HG03571 (cell line): ENCODE measurements around the gene UTS2B.

Experiments used
- ATAC-seq: cut with Tn5 transposase; IDR thresholded peaks from one replicate; pipeline ENCODE4 v1.9.1; 2021; ENCODE audit not compliant: unreplicated experiment

The UTS2B gene

DNA sequence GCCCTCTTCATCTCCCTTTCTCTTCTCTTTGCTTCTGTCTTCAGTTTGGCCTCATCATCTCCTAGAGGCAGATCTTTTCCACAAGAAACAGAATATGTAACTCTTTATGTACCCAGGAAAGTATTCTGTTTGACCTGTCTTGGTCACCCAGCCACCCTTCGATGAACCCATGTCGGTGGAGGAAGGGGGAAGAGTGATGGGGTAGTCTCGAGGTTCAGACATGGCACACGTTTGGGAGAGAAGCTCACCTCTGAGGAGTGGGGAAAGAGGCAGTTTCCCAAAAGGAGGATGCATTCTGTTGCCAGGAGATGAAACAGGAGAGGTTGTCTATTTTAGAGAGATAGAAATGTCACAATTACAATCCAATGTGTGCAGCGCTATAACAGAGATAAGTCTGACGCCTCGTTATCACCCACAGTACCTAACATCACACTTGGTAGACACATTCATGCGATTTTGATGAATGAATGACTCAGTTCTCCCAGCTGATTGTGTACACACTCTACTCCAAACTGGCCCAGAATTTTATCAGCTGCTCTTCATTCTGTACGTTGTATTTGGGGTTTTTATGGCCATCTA lies 1.9 kb downstream of the UTS2B start:
- ATAC-seq, result no peak

DNA sequence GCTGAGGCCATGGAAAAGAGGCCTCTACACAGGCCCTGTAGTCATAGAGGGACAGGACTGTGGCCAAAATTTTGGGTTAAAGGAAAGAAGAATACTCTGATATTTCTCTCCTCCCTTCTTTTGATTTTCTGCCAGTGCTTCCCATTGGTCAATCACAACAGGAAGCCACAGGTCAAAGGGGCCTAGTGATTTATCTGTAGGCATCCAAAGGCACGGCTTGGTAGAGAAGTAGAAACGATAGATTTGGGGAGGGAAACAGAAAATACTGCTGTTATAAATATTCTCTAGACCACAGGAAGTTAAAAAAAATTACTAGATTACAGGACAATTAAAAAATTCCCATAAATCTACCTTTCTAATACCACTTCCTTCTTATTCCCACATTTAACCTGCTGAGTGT lies 2.8 kb downstream of the UTS2B start:
- no peak for ATAC-seq

DNA sequence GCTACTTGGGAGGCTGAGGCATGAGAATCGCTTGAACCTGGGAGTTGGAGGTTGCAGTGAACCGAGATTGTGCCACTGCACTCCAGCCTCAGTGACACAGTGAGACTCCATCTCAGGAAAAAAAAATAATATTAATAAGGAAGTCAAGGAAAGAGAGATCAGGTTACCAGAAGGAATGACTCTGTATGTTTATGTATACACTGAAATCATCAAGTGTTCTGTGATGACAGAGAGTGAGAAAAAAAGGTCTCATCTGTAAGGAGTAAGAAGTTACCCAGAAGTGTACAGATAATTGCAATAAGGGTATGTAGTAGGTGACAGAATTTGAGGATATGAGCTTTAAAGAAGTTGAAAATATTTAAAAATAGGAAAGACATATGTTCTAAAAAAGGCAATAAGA lies 5.4 kb downstream of the UTS2B start:
- no peak for ATAC-seq

DNA sequence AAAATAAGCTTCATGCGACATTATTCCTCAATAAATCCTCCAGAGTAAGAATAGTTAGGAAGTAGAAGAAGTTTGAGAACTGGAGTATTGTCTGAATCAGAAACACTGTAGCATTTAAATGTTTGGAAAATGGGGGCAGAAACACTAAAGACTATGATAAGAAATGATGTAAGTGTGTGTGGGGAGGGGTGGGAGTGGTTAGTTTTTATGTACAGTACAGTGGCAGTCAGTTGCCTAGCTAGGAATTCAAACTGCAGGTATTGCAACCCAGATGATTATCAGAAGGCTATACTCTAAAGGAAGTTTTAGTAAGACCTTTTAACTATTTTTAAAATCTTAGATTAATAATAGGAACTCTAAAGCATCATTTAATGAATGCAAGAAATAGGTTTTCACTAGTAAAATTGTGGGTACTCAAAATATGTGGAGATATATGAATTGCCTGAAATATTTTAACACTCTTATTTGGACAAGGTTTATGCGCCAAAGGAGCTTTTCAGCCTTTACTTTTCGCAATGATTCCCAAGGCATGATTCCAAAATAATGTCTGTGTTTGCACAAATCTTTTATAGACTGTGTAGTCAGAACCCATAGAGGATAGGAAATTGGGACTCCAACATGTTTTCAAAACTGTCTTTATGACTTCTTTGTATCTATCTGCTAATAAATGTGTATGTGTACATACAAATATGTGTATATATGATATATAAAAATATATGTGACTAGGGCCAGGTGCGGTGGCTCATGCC lies 9.1 kb downstream of the UTS2B start:
- no peak for ATAC-seq

DNA sequence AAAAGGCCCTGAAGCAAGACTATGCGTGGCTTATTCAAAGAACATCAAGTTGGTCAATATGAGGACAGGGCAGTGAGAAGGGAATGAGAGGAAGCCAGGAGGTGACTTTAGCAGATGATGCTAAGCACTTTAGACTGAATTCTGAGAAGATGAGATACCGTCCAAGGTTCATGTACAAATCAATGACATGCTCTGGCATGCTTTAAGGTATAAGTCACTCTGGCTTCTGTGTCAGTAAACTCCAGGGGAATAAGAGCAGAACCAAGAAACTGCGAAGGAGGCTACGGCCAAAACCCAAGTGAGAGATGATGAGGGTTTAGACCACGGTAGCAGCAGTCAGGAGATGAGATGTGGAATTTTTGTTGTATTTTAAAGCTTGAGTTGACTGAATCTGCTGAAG lies 10.0 kb downstream of the UTS2B start:
- no peak for ATAC-seq

DNA sequence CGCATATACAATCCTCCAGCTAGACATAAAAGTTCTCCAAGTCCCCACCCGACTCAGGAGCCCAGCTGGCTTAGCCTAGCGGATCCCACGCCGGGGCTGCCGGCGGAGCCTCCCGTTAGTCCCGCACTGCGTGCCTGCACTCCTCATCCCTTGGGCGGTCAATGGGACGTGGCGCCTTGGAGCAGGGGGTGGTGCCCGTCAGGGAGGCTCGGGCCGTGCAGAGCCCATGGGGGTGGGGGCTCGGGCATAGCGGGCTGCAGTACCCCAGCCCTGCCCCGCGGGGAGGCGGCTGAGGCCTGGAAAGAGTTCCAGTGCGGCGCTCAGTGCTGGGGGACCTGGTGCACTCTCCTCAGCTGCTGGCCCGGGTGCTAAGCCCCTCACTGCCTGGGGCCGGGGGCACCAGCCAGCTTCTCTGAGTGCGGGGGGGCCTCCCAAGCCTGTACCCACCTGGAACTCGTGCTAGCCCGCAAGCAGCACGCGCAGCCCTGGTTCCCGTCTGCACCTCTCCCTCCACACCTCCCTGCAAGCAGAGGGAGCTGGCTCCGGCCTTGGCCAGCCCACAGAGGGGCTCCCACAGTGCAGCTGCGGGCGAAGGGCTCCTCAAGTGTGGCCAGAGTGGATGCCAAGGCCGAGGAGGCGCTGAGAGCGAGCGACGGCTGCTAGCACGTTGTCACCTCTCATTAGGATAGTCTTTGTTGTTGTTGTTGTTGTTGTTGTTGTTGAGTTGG lies 13.3 kb downstream of the UTS2B start:
- no peak for ATAC-seq

DNA sequence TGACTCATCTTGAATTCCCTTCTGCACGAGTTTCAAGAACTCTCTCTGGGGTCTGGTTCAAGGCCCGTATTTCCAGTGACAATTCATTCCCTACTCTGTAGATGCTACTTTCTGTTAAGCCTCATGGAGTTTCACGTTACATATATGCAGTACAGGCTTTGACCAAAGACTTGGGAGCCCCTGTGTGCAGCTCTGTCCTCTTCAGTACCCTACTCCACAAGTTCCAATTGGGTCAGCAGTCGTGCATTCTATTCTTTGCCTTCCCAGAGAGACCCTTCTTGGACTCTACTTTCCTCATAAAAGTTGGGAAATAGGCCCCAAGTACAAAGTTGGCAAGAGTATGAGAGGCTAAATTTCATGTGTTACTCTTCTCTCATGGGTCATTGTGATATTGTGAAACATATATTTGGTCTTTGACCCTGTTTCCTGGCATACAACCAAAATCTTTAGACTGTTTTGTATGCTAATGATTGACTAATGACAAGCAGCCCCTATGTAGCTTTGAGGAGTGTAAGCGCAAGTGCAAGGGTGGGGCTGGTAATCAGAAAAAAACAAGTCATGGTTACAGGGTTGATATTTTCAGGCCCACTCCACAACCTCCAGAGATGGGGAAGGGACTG lies 16.1 kb downstream of the UTS2B start:
- ATAC-seq, result no peak

DNA sequence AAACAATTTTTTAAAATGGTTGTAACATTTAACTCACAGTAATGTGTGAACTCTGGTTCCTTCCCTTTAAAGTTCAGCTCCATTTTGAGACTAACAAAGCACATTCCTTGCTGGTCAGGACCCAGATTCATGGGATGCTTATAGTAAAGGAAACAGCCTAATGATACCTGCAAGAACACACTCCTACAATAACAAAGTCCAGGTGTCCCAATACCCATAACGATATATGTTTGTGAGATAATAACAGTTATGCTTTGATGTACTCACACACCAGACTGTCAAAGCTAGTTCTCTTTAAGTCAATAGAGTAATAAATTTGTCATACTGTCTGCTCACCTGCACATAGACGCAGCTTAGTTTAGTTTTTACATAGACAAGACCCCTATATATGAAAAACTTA lies 17.0 kb downstream of the UTS2B start:
- ATAC-seq, result no peak

DNA sequence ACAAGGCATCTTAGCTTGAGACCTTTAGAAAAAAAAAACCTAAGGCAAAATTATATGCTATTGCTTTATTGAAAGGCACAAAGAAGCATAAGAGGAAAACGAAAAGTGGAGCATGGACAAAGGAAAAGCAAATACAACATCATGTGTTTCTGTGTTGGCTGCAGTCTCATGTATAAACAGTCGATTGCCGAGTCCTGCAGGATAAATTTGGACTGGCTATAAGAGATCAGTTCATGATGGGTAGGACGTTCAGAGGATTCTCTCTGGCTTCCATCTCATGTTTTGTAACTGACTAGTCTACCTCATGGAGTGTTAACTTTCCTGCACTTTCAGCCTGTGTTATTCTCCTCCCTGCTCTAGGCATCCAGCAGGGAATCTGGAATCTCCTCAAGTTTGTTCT lies 23.0 kb downstream of the UTS2B start:
- ATAC-seq, result no peak

DNA sequence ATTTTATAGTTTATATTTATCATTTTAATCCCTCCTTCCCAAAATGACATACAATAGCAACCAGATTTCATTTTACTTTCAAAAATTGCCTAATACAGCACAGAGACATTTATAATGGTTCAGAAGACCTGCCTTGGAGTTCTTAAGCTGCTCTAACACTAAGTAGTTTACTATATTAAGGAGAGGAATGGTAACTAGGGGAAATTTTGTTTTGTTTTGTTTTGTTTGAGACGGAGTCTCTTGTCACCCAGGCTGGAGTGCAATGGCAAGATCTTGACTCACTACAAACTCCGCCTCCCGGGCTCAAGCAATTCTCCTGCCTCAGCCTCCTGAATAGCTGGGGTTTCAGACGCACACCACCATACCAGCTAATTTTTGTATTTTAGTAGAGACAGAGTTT lies 23.9 kb downstream of the UTS2B start:
- ATAC-seq, result no peak

DNA sequence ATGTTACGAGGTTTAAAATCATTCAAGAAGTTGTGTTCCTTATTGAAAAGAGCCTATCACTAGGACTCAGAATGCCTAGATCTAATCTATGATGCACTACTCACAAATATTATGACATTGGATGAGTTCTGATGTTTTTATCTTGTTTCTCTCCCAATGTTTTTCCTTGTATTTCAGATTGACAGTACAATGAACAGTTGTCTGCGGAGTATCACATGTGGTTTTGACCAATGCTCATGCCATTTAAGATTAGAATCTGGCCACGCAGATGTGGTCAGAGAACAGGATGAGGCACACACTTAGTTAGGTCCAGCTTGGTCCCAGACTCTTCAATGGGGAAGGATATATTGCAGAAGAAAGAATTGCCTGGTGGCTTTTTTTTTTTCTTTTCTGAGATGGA lies 26.7 kb downstream of the UTS2B start:
- no peak for ATAC-seq

DNA sequence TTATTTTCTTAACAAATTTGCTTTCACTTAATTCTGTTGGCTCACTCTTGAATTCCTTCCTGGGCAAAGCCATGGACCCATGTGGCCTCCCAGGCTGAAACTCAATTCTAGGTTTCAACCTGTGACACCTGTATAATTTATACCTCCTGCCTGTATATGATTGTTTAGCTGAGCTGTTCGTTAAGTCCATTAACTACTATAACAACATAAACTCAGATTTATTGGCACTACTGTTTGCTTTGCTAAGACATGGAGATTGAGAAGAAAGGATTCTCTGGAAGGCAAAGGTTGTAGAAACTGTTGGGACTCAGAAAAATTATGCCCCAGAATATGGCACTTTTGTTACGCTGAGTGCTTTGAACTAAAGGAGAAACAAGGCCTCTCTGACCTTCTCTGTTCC lies 27.9 kb downstream of the UTS2B start:
- ATAC-seq, result no peak

DNA sequence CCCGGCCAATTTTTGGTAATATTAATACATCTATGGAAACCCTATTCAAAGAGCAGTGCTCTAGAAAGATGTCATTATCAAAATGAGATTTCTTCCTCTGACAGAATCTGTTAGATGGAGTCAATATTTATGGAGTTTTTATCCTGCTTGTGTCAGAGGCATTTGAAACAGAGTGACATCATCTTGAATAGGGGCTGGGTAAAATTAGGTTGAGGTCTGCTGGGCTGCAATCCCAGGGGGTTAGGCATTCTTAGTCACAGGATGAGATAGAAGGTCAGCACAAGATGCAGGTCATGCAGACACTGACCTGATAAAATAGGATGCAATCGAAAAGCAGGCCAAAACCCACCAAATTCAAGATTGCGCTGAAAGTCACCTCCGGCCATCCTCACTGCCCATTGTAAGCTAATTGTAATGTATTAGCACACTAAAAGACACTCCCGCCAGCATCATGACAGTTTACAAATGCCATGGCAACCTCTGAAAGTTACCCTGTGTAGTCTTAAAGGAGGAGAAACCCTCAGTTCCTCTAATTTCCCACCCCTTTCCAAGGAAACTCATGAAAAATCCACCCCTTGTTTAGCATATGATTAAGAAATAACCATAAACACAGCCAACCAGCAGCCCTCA lies 28.4 kb downstream of the UTS2B start:
- no peak for ATAC-seq

DNA sequence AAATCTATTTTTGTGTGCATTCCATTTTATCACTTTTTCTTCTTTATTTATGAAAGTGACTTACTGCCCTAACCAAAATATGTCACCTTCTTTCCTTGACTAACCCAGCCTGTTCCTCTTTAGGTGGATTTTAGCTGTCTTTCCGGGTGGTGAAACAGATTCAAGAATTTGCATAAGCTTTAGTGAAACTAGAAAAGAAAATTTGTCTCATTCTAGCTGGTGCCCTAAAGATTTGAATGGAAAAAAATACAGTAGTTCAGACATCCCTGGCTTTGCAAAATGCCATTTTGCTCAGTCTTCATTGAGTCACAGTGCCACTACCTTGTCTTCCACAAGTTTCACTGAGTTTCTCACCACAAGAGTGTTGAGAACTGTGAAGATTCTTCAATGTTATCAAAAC lies 29.3 kb downstream of the UTS2B start:
- ATAC-seq, result peak; percentile 67

DNA sequence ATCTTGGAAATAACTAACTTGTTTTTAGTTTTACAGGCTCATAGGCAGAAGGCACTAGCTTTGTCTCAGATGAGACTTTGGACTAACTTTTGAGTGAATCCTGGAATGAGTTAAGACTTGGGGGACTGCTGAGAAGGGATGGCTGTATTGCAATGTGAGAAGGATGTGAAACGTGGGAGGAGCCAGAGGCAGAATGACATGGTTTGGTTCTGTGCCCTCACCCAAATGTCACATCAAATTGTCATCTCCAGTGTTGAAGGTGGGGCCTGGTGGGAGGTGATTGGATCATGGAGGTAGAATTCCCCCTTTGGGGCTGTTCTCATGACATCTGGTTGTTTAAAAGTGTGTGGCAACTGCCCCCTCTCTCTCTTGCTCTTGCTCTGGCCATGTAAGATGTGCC lies 29.9 kb downstream of the UTS2B start:
- no peak for ATAC-seq

DNA sequence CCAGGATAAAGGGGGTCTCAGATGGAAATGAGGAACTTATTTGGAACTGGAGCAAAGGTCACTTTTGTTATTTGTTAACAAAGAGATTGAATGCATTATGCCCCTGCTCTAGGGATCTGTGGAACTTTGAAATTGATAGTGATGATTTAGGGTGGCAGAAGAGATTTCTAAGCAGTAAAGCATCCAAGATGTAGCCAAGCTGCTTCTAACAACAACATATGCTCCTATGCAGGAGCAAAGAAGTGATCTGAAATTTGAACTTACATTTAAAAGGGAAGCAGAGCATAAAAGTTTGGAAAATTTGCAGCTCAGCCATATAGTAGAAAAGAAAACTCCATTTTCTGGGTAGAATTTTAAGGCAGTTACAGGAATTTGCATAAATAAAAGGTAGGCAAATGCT lies 31.5 kb downstream of the UTS2B start:
- no peak for ATAC-seq

DNA sequence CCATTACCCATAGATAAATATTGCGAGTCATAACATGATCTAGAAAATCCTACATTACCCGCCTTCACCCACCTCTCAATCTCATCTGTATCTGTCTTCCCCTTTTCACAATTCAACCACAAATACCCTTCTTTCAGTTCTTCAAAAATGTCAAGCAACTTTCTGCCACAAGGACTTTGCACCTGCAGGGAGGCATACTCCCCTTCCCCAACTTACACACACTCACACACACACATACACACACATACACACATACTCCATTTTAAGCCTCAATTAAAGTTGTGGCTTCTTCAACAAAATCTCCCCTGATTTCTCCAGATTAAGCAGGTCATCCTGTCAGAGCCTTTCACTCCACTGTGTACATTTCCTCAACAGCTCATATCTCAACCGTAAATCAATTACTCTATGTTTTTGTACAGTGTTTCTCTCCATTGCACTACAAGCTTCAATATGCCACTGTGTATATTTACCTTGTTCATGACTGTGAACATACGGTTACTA lies 34.2 kb downstream of the UTS2B start:
- ATAC-seq, result peak; percentile 82

DNA sequence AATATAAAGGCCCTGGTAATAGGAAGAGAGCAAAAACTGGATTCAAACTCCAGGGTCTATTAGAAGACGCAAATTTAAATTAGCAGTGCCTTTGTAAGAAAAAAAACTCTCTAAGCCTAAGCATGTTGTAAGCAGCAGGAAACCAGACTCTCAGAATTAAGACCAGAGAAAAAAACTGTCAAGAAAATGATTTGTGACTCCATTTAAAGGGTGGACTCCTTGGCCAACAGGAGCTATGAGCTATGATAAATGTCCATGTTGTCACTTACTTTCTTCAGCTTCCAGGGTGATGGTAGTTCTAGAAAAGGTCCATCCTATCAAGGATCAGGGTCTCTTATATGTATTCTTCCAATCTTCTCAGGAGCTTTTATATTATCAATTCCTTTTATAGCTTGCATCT lies 36.0 kb downstream of the UTS2B start:
- no peak for ATAC-seq

DNA sequence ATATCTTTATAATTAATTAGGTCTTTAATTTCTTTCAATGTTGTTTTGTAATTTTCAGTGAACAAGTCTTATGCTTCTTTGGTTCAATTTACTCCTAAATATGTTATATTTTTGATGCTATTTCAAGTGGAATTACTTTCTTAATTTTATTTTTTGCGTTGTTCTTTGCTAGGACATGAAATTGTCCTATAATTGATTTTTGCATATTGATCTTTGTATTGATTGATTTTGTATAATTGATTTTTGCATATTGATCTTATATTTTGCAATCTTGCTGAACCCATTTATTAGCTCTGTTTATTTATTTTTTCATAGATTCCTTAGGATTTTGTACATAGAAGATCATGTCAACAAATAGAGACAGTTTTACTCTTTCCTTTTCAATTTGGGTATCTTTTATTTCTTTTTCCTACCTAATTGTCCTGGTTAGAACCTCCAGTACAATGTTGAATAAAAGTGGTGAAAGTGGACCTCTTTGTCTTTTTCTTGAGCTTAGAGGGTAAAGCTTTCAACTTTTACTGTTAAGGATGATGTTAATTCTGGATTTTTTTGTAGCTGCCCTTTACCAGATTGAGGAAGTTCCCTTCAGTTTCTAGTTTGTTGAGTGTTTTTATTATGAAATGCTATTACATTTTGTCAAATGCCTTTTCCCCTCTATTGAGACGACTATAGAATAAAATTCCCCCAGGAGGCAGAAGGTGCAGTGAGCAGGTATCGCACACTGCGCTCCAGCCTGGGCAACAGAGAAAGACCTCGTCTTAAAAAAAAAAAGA lies 37.9 kb downstream of the UTS2B start:
- ATAC-seq, result no peak

DNA sequence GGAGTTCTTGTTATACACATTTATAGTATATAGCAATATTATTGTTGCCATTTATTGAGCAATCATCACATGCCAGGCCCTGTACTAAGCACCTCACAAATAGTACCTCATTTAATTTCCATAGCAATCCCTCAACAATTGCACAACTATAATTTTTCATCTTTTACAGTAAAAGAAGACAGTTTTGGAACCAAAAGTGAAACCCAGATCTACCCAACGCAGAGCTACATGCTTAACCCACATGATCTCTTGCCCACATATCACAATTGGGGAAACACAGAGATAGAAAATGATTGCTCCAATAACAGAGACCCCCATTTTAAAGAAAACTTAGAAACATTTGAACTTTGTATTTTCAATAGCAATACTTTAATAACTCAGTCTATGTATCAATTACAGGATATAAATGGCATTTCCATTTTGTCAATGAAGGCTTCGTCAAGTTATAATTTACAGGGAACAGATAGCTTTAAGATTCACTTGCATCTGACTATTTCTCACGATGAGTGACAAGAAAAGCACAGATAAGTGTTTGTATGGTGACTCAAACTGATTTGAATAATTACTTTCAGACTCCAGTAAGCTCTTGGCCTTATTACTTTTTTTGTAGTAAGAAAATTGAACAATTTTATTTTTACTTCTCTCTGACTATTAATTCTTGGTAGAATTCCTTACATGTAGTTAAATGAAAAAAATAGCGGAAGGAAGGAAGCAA lies 39.9 kb downstream of the UTS2B start:
- ATAC-seq, result peak; percentile 69
